NB4 (cell line): ENCODE results near the gene SPATA46.

Source experiments
- DNase-seq: peaks from one replicate; pipeline ENCODE4 v3.0.0; 2010; ENCODE audit warnings: low read depth
- H3K4me3 ChIP-seq: one replicate; pipeline ENCODE4 v1.5.1; 2011; ENCODE audit warnings: mild to moderate bottlenecking, low read depth, low read length, moderate library complexity
- MYC ChIP-seq: IDR thresholded peaks from 2 replicates; pipeline ENCODE4 v1.6.1; 2011; ENCODE audit warnings: low read depth, low read length
- POLR2A ChIP-seq: IDR thresholded peaks from 2 replicates; pipeline ENCODE4 v1.6.1; 2011; ENCODE audit warnings: mild to moderate bottlenecking; ENCODE audit not compliant: insufficient read length; ENCODE audit errors: extremely low read depth
- TF ChIP-seq, protein P1 (sequence below): IDR thresholded peaks from one replicate; pipeline ENCODE4 v1.5.1; 2012; ENCODE audit warnings: low read depth, low read length
- TF ChIP-seq, protein P2 (sequence below): IDR thresholded peaks from 2 replicates; pipeline ENCODE4 v1.6.1; 2011; ENCODE audit warnings: low read depth, low read length

SPATA46 gene

DNA sequence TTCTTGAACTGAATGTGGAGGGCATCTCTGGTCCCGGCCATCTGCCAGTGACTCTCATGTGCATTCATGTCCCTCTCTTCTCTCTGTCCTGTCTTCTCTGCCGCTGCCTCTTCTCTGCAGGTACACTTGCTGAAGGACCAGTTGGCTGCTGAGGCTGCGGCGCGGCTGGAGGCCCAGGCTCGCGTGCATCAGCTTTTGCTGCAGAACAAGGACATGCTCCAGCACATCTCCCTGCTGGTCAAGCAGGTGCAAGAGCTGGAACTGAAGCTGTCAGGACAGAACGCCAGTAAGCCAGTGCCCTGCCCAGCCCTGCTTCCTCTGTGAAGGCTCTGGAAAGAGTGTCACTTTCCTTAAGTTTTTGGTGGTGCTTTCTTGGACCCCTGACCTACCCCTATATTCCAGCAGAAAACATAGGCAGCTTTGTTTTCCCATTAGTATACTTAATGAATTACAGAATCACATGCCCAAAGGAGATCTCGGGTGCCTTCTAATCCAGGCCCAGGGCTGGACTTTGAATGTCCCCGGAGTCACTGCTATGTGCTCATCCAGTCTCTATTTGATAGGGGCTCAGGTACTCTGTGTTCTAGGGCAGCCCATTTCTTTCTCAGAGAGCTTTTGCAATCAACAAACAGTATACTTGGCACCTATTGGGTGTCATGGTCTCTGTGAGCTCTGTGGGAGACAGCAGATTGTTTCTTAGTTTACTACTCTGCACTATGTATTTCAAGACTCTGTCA is 11.2 kb downstream of the SPATA46 start:
- no peak for TF ChIP-seq MYC
- TF ChIP-seq POLR2A, result no peak
- TF ChIP-seq, protein P1, sequence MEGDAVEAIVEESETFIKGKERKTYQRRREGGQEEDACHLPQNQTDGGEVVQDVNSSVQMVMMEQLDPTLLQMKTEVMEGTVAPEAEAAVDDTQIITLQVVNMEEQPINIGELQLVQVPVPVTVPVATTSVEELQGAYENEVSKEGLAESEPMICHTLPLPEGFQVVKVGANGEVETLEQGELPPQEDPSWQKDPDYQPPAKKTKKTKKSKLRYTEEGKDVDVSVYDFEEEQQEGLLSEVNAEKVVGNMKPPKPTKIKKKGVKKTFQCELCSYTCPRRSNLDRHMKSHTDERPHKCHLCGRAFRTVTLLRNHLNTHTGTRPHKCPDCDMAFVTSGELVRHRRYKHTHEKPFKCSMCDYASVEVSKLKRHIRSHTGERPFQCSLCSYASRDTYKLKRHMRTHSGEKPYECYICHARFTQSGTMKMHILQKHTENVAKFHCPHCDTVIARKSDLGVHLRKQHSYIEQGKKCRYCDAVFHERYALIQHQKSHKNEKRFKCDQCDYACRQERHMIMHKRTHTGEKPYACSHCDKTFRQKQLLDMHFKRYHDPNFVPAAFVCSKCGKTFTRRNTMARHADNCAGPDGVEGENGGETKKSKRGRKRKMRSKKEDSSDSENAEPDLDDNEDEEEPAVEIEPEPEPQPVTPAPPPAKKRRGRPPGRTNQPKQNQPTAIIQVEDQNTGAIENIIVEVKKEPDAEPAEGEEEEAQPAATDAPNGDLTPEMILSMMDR, result no peak
- TF ChIP-seq, protein P2, sequence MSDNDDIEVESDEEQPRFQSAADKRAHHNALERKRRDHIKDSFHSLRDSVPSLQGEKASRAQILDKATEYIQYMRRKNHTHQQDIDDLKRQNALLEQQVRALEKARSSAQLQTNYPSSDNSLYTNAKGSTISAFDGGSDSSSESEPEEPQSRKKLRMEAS, result no peak
- H3K4me3 ChIP-seq, result no peak overlapping the region
- no peak for DNase-seq

DNA sequence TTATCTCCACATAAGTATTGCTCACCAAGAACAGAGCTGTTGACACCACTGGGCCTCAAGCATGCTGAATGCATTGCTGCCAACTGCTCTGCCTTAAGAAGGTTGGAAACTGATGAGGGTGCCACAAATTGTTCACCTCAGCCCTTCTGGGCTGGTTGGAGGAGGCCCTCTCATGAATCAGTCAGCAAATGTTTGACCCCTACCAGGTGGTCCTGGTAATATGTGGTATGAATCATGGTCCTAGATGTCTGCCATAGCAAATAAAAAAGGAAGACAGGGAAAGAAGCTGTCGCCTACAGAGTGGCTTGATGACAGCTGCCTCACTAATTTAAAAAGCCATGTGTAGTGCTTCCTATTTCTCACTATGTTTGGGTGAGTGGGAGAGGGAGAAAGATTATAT is 12.2 kb downstream of the SPATA46 start:
- DNase-seq, result no peak
- TF ChIP-seq MYC (no peak), POLR2A (no peak)
- H3K4me3 ChIP-seq, result no peak overlapping the region

DNA sequence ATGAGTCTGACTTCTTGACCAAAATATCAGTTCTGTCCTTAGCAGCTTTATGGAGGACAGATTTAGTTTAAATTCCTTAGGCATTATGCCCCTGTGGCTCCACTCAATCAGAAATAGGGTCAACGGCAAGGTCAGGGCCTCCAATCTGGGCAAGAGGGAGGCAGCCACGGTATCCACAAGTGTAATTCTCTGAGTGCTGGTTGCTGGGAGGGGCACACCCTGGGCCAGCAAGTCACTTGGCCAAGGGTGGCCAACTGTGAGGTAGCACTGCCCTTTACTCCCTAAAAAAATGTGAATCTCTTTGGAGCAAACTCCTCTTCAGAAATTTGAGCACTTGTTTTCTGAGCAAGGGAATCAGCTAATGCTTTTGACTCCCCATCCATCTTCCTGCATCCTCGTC is 12.8 kb downstream of the SPATA46 start:
- H3K4me3 ChIP-seq, result no peak overlapping the region
- TF ChIP-seq, protein P2, result no peak
- no peak for TF ChIP-seq POLR2A
- TF ChIP-seq MYC, result no peak
- TF ChIP-seq, protein P1, result no peak
- no peak for DNase-seq

DNA sequence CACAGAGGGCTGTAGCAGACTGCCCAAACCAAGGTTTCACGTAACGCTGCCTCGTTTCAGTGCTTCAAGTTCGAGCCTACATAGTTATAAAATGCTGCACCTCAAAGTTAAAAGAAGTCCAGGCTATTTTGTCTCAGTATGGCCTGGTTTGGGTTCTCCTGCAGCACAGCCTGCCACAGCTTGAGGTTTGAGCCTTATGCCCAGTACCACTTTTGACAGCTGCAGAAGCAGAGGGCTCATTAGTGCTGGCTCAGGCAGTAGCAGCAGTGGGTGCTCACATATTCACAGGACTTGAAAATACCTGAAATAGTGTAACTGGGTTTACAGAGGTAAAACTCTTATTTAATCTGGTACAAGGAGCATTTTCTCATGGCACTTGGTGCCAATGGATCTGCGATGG is 15.3 kb downstream of the SPATA46 start:
- TF ChIP-seq MYC (no peak), POLR2A (no peak)
- TF ChIP-seq, protein P2, result no peak
- TF ChIP-seq, protein P1, result no peak
- no peak for DNase-seq
- H3K4me3 ChIP-seq, result no peak overlapping the region

DNA sequence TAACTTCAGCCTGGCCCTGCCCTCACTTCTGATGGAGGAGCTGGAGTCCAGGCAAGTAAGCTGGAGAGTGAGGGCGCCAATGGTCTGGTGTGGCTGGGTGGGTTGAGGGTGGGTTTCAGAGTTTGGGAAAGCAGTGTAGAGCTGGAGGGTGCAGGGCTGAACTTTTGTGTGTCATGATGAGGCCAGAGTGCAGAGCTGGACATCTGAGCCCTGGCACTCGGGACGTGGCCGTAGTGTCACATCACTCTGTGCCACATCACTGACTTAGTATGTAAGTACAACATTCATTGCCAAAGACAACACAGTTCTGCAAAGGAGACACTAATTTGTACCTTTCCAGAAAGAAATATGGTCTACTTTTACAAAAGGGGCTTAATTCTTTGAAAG is 15.8 kb downstream of the SPATA46 start:
- TF ChIP-seq, protein P2, result no peak
- TF ChIP-seq MYC (no peak), POLR2A (no peak)
- TF ChIP-seq, protein P1, result no peak
- DNase-seq, result no peak
- no peak overlapping the region for H3K4me3 ChIP-seq

DNA sequence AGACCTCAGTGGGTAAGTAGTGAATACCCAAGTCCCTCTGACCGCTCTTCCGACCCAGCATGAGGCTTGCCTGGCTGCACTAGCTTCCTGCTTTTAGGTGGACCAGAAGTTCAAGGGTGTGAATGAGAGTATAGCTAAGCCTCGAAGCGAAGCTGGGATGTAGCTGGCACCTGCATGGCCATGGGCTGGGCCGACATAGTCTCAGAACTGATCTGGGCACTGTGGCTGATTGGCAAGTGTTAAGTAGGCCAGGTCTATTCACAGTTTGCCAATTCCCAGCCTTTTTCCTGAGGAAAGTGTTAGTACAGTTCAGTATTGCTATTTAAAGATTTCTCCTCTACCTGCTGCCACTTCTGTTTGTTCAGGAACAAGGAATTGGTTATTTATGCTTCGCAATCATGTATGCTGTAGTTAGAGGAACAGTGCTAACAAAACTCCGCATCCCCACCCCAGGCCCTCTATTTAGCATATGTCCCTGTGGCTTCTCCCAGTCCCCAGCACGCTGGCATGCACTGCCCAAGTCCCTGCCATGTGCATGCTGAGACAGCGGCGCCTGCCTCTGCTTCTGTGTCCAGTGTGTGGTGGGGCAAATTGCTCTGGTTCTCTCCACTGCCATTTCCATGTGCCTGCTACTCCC is 16.3 kb downstream of the SPATA46 start:
- DNase-seq, result no peak
- TF ChIP-seq, protein P1, result no peak
- TF ChIP-seq, protein P2, result no peak
- TF ChIP-seq POLR2A (no peak), MYC (no peak)

More for the DNA sequence above, 16.3 kb downstream of the SPATA46 start:
- H3K4me3 ChIP-seq, result no peak overlapping the region
